C1 segment of cervical spinal cord (tissue), 14 donors: ENCODE data around the gene CBX5.
A peak's percentile ranks its signal among the peaks of the same experiment; 100 is the strongest.

Experiments
- DNase-seq, 14 donors: peaks; one replicate each; lab custom pipeline; 2025; lab: John Stamatoyannopoulos, UW

The CBX5 gene

GRCh38 chr12:54227376-54227775, 52.5 kb downstream of the CBX5 start:
- no peak for DNase-seq

GRCh38 chr12:54225666-54226065, 54.3 kb downstream of the CBX5 start:
- DNase-seq = no peak

GRCh38 chr12:54222609-54223008, 57.3 kb downstream of the CBX5 start:
- DNase-seq = no peak

- DNase-seq = no peak
These were observed 58.4 kb downstream of the CBX5 start for GRCh38 chr12:54221402-54221984.

GRCh38 chr12:54220567-54220966, 59.4 kb downstream of the CBX5 start:
- DNase-seq = no peak

- DNase-seq = peak in 12 of 14 donors; percentile 2 to 66 (median 36)
These were observed 59.8 kb downstream of the CBX5 start for GRCh38 chr12:54220092-54220557.

- peak in 11 of 14 donors; percentile 22 to 72 (median 51) for DNase-seq
These were observed 62.1 kb downstream of the CBX5 start for GRCh38 chr12:54217774-54218241.

GRCh38 chr12:54216797-54217661, 62.9 kb downstream of the CBX5 start:
- DNase-seq = peak in 12 of 14 donors; percentile 14 to 81 (median 55)

- no peak for DNase-seq
These were observed 63.7 kb downstream of the CBX5 start for GRCh38 chr12:54215989-54216796.

GRCh38 chr12:54214553-54215406, 65.1 kb downstream of the CBX5 start:
- DNase-seq = peak in 12 of 14 donors; percentile 31 to 82 (median 58)

GRCh38 chr12:54213079-54213478, 66.8 kb downstream of the CBX5 start:
- no peak for DNase-seq

GRCh38 chr12:54211920-54212319, 68.0 kb downstream of the CBX5 start:
- DNase-seq = no peak

- DNase-seq = no peak
These were observed 69.5 kb downstream of the CBX5 start for GRCh38 chr12:54210400-54210790.

GRCh38 chr12:54208591-54208990, 71.3 kb downstream of the CBX5 start:
- no peak for DNase-seq

- peak in 8 of 14 donors; percentile 1 to 55 (median 23) for DNase-seq
These were observed 72.2 kb downstream of the CBX5 start for GRCh38 chr12:54207539-54208294.

- DNase-seq = no peak
These were observed 73.1 kb downstream of the CBX5 start for GRCh38 chr12:54206791-54207190.

GRCh38 chr12:54204316-54204715, 75.6 kb downstream of the CBX5 start:
- no peak for DNase-seq

- DNase-seq = peak in 11 of 14 donors; percentile 7 to 62 (median 19)
These were observed 78.7 kb downstream of the CBX5 start for GRCh38 chr12:54201001-54201794.

GRCh38 chr12:54200412-54200811, 79.5 kb downstream of the CBX5 start:
- no peak for DNase-seq
